Fibroblast of pulmonary artery (primary cell): Measurements from ENCODE around the gene KIF9.
"Not testable (repeated sequence)": the region's sequence is repeated elsewhere in the genome, so short reads cannot be mapped to it uniquely, and the experiment has no call there.

Experiments
- DNase-seq: peaks from one replicate; pipeline ENCODE4 v3.0.0-alpha.2; 2010; ENCODE audit warnings: low read depth
- H3K4me3 ChIP-seq: replicated peaks from 2 replicates; pipeline ENCODE4 v1.5.1; 2011; ENCODE audit warnings: low read depth, mild to moderate bottlenecking, control low read depth, low read length, moderate library complexity
- TF ChIP-seq, protein P1 (sequence below): IDR thresholded peaks from 2 replicates; pipeline ENCODE4 v1.5.1; 2011; ENCODE audit warnings: mild to moderate bottlenecking, control low read depth, low read length, inconsistent platforms; ENCODE audit errors: missing control alignments

KIF9 gene

DNA sequence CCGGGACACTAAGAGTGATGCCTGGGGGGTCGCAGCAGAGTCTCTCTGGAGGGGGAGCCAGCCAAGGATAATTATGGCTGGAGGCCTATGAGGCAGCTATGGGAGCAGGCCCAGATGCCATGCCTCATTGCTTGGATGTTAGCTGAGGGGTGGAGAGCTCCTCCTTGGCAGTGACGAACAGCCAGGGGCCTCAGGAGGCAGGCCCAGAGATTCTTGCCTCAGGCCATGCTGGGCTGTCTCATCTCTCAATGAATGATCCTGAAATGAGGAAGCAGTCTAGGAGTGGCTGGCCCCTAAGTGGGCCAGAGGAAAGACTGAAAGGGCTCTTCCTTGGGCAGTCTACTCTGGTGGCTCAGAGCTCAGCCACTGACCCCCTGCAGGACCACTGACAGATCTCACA is 21.3 kb downstream of the KIF9 start:
- H3K4me3 ChIP-seq: no peak overlapping the region
- DNase-seq: no peak

DNA sequence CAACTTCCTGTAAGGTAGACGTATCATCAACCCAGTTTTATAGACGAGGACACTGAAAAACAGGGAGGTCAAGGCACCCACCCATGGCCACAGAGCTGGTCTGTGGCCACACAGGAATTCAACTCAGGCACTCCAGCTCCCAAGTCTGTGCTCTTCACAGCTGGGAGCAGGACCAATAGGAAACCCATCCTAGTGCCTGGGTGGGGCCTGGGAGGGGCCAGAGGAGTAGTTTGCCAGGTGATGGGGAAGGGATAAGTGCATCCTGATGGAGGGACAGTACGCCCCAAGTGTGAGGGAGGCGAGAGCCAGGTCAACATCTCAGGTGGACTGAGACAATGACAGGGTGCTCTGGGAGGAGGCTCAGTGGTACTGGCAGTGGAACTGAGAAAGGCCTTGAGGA is 22.0 kb downstream of the KIF9 start:
- TF ChIP-seq, protein P1, sequence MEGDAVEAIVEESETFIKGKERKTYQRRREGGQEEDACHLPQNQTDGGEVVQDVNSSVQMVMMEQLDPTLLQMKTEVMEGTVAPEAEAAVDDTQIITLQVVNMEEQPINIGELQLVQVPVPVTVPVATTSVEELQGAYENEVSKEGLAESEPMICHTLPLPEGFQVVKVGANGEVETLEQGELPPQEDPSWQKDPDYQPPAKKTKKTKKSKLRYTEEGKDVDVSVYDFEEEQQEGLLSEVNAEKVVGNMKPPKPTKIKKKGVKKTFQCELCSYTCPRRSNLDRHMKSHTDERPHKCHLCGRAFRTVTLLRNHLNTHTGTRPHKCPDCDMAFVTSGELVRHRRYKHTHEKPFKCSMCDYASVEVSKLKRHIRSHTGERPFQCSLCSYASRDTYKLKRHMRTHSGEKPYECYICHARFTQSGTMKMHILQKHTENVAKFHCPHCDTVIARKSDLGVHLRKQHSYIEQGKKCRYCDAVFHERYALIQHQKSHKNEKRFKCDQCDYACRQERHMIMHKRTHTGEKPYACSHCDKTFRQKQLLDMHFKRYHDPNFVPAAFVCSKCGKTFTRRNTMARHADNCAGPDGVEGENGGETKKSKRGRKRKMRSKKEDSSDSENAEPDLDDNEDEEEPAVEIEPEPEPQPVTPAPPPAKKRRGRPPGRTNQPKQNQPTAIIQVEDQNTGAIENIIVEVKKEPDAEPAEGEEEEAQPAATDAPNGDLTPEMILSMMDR: no peak
- DNase-seq: no peak
- H3K4me3 ChIP-seq: no peak overlapping the region

More for the DNA sequence above, 21.3 kb downstream of the KIF9 start:
- TF ChIP-seq, protein P1: no peak

DNA sequence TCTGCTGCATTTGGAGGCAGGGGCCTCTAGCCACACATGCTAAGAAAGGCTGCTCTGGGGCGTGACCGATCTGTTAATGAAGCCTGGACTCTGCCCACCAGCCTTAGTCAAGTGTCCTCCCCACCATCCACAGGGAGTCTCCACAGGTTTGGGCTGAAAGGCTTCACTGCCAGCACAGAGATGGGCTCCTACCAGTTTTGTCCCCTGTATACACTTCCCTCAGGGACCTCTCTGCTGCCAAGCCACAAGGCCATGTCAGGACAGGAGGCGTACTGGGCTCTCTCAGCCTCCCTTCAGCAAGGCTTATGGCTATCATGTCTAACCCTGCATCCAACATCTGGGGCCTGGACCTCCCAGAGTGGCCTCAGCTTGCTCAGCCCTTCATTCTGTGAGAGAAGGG is 23.5 kb downstream of the KIF9 start:
- no peak overlapping the region for H3K4me3 ChIP-seq
- no peak for DNase-seq
- TF ChIP-seq, protein P1: no peak

DNA sequence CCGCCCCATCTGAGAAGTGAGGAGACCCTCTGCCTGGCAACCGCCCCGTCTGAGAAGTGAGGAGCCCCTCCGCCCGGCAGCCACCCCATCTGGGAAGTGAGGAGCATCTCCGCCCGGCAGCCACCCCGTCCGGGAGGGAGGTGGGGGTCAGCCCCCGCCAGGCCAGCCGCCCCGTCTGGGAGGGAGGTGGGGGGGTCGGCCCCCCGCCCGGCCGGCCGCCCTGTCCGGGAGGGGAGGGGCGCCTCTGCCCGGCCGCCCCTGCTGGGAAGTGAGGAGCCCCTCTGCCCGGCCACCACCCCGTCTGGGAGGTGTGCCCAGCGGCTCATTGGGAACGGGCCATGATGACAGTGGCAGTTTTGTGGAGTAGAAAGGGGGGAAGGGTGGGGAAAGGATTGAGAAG is 26.3 kb downstream of the KIF9 start:
- not testable (repeated sequence) for H3K4me3 ChIP-seq, DNase-seq

DNA sequence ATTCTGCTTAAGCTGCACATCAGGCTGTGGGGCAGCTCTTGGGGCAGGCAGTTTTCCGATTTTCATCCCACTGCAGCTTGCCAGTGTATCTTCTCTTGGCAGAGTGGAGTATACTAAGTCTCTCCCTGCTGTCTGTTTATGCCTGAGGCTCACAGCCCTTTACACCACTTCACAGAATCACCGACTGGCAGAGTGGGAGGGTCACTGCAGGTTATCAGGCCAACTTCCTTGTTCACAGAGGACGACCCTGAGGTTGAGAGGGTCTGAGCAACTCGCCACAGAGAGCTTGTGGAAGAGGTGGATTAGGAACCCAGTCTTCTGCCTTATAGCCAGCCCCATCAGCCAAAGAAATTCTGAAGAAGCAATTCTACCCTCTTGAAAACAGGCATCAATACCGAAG is 30.9 kb downstream of the KIF9 start:
- H3K4me3 ChIP-seq: no peak overlapping the region
- TF ChIP-seq, protein P1: no peak
- DNase-seq: no peak

DNA sequence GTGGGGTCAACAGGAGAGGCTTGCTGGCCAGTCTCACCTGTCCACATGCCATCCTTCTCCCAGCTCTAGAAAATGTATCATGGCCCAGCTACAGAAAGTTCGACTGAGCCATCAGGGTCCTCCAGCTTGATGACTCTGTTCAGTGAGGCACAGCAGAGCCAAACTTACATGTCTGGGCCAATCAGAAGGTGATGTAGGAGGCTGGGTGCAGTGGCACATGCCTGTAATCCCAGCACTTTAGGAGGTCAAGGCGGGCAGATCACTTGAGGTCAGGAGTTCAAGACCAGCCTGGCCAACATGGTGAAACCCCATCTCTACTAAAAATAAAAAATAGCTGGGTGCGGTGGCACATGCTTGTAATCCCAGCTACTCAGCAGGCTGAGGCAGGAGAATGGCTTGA is 31.5 kb downstream of the KIF9 start:
- H3K4me3 ChIP-seq, DNase-seq: not testable (repeated sequence)

DNA sequence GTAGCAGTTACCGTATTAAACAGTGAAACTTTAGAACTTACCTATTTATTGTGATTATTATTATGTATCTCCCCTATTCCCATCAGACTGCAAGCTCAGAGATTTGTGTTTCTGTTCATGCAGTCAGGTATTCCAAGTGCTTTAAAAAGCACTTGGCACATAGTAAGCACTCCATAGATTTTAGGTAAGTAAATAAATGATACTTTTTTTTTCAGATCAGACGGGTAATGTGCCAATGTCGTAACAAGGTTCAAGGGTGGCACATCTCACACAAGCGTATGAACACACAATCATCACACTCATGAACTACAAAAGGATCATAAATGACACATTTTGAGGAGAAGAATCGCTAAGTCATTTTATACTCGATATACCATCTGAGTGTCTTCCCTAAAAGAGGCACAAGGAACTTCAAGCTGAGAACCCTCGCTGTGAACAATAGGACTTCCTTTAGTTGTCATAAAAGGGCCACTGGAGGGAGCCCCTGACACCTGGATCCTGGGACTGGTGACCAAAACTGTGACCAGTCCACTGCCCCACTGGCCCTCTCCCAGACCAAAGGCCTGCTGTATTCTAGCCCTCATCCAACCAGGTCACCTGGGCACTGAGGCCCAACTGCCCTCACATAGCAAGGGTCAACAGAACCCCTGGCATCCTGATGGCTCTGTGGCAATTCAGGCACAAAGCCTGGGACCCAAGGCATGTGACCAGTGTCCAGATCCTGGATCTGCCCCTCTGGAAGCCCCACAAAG is 32.1 kb downstream of the KIF9 start:
- peak; percentile 49 for DNase-seq

More for the DNA sequence above, 32.1 kb downstream of the KIF9 start:
- no peak overlapping the region for H3K4me3 ChIP-seq
- TF ChIP-seq, protein P1: peak; percentile 38
